Omental fat pad (tissue), 4 donors: ENCODE results near the gene AFF2. TPM values are rescaled to one million over a fixed set of nuclear protein-coding genes. Genes with fewer than 3 reads are reported as not detected.

ENCODE experiments used
- ATAC-seq: fragments of 150-250 bp; one replicate; pipeline ENCODE4 v1.9.1; 2016; ENCODE audit warnings: mild to moderate bottlenecking, moderate library complexity; ENCODE audit not compliant: low FRiP score
- DNase-seq: peaks from one replicate; pipeline ENCODE4 v3.0.0-alpha.2; 2019; ENCODE audit warnings: low spot score
- total RNA-seq, 4 donors: library from RNA; depleted of rRNA; stranded (reverse); fragments of >200 nt; gene quantifications; one replicate each; pipeline ENCODE4 v1.1.0, GENCODE V29; 2016
- TF ChIP-seq, protein P1 (sequence below), 3 donors: fragments of 450-650 bp; IDR thresholded peaks; one replicate each; pipeline ENCODE4 v1.5.1; 2016 to 2017; ENCODE audit warnings: antibody characterized with exemption in 3 of 3, mild to moderate bottlenecking in 3 of 3, moderate library complexity in 2 of 3

The AFF2 gene
- total RNA-seq, 4 donors from 2014 or later, result 5.7 to 16.7 (median 12.3) TPM

DNA sequence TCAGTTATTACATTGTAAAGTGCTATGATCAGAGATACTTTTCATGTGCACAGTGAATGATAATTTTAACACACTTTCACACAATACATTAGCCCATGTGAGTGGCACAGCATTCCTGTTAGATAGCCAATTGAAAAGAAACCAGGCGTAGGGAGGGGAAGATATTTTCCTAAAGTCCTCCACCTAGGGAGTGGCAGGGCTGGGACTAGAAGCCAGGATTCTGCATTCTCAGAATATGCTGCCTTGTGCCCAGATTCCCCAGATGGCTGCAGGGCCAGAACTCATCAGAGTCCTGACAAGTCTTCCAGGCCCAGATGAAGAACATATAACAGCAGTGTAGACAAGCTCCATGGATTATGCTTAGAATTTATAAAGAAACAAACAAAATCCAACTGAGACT, 350.2 kb downstream of the AFF2 start:
- no peak for DNase-seq
- TF ChIP-seq, protein P1, sequence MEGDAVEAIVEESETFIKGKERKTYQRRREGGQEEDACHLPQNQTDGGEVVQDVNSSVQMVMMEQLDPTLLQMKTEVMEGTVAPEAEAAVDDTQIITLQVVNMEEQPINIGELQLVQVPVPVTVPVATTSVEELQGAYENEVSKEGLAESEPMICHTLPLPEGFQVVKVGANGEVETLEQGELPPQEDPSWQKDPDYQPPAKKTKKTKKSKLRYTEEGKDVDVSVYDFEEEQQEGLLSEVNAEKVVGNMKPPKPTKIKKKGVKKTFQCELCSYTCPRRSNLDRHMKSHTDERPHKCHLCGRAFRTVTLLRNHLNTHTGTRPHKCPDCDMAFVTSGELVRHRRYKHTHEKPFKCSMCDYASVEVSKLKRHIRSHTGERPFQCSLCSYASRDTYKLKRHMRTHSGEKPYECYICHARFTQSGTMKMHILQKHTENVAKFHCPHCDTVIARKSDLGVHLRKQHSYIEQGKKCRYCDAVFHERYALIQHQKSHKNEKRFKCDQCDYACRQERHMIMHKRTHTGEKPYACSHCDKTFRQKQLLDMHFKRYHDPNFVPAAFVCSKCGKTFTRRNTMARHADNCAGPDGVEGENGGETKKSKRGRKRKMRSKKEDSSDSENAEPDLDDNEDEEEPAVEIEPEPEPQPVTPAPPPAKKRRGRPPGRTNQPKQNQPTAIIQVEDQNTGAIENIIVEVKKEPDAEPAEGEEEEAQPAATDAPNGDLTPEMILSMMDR (IDR thresholded peaks at IDR 0.05), result no peak
- ATAC-seq, result no peak

DNA sequence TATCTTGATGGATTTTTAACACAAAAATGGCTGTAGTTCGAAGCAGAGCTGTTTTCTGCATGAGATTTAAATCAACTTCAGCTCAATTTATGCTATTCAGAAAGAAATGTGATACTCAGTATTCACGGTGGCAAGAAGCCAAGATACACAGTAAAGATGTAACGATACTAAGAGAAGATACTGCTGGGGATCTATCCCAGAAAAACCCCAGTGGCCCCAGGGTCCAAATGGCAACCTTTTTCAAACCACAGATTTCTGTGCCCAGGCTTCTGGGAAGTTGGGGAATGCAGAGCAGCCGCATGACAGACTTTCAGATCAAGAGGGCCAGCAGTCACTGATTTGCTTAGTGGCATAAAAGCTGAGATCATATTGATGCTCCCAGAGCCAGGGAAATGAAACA, 353.9 kb downstream of the AFF2 start:
- TF ChIP-seq, protein P1 (IDR thresholded peaks at IDR 0.05), result no peak
- ATAC-seq, result no peak
- no peak for DNase-seq

DNA sequence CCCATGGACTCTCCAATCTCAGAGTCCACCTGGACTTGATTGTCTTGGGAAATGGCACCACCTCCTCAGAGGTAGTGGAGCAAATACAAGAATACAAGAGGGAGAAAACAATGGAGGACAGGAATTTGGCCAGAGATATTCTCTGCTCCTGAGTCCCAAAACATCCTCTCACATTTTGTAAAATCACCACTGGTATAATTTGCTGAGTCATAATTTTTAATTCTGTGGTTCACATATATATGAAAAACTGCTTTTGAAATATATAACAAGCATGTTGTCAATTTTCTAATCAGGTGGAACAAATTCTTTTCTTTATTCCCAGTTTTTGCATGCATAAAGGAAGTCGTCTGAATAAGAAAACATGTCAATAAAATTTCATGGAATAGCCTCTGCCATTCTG, 356.1 kb downstream of the AFF2 start:
- TF ChIP-seq, protein P1 (IDR thresholded peaks at IDR 0.05), result no peak
- no peak for ATAC-seq
- DNase-seq, result no peak

DNA sequence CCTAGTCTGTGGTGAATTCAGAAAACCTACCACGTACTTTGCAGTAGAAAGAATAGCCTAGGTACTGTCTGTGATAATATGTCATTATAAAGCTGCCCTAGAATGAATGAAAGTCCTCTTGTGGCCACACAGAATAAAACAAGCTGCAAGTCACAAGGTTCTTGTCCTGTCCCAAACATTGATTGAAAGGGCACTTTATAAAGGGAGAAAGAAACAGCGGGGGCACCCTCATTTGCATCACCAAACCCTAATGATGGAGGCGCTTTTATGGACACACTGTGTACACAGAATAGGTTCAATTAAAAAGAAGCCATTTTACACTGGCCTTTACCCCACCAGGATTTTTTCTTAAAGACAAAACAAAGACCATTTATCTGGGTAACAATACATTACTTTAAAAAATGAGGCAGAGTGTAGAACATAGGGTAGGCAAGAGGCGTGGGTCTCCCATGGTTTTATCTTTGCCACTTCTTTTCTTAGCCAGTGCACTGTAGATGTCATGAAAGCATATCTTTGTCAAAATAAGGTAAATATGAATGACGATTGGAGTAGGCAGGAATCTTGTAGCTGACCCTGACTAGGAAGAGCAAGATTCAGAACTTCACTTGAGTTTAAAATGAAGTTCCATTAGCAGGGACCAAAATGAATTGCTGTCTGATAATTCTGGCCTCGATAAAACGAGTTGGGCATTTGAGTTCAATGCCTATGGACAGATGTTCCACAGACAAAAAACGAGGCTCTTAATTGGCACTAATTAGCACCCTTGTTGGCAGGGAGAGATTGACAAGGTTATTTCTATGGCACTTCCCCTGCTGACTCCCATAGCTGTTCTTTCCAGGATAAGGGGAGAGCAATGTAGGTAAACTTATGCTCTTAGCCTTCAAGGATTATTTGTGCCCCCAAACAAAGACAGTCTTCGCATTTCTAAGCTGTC, 365.1 kb downstream of the AFF2 start:
- TF ChIP-seq, protein P1 (IDR thresholded peaks at IDR 0.05), result no peak
- DNase-seq (no peak), ATAC-seq (no peak)

DNA sequence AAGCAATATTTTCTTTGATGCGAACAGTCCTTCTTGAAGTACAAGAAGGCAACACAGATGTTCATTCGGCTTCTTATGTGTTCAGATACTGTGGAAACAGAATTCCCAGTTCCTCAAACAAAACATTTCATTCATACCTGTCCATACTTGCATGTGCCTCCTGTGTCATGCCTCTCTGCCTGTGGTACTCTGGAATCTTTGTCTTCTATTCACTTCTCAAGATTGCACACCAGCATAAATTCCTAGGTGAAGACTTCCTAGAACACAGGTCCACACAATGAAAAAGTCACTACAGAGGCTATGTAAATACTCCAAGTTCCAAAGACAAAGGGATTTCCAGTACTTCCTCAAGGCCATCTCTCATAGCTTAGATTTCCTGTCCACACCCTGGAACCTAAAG, 367.2 kb downstream of the AFF2 start:
- ATAC-seq (no peak), DNase-seq (no peak)
- TF ChIP-seq, protein P1 (IDR thresholded peaks at IDR 0.05), result no peak

DNA sequence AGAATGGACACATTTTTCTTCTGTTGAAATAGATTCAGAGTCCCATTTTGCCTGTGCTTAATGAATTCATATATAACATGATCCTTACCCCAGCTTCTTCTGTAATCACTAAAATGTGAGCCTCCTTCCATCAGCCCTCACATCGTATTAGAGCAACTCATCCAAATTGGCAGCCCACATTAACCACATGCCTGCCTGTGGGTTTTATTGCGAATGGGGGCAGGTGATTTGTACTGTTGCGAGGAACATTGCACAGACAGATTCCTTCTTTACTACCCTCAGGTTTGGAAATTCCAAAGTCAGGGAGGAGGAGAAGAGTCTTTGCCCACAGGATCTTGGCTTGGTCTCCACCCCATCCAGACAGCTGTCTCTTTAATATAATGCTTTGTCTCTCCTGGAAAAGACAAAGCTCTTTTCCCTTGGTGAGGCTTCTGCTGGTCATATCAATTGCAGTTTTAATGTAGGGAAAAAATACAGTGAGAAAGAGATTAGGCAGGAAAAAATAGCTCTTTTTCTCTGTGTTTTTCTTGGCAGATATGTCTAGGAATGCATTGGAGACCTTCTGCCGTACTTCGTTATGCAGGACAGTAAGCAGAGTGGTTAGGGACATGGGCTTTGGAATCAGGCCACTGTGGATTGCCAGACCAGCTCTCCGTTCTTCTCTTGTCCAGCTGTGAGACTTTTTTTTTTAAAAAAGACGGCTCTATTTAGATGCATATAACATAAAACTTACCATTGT, 371.2 kb downstream of the AFF2 start:
- ATAC-seq, result no peak
- DNase-seq, result no peak
- TF ChIP-seq, protein P1 (IDR thresholded peaks at IDR 0.05), result no peak
